Left lung (tissue), 10 donors: ENCODE measurements around the gene KCTD20. TPM values are rescaled to one million over a fixed set of nuclear protein-coding genes. Genes with fewer than 3 reads are reported as not detected.

Source experiments
- ATAC-seq: fragments of 200-7000 bp; cut with Tn5 transposase; one replicate; pipeline ENCODE4 v1.9.1; 2020; ENCODE audit warnings: moderate library complexity
- DNase-seq, 4 donors: peaks; one replicate each; pipeline ENCODE4 v3.0.0-alpha.2; 2013 to 2020
- H3K27ac ChIP-seq, 2 donors: fragments of 200-600 bp; sonication (generic) in 1 of 2; one replicate each; pipeline versions ENCODE4 v1.5.0 to v1.8.0; 2020 to 2021
- H3K27me3 ChIP-seq, 2 donors: fragments of 200-600 bp; sonication (generic) in 1 of 2; one replicate each; pipeline versions ENCODE4 v1.5.0 to v1.8.0; 2020 to 2021
- H3K36me3 ChIP-seq, 2 donors: fragments of 200-600 bp; sonication (generic) in 1 of 2; one replicate each; pipeline versions ENCODE4 v1.5.0 to v1.8.0; 2020 to 2021
- H3K4me1 ChIP-seq, 2 donors: fragments of 200-600 bp; one replicate each; pipeline ENCODE4 v1.8.0; 2021
- H3K4me3 ChIP-seq, 2 donors: fragments of 200-600 bp; sonication (generic) in 1 of 2; one replicate each; pipeline versions ENCODE4 v1.5.0 to v1.8.0; 2020 to 2021; ENCODE audit warnings: mild to moderate bottlenecking in 1 of 2
- H3K9me3 ChIP-seq, 2 donors: fragments of 200-600 bp; sonication (generic) in 1 of 2; one replicate each; pipeline versions ENCODE4 v1.5.0 to v1.8.0; 2020 to 2021
- CTCF ChIP-seq, 2 donors: fragments of 200-600 bp; sonication (generic) in 1 of 2; IDR thresholded peaks; one replicate each; pipeline versions ENCODE4 v1.5.0 to v1.8.0; 2021; ENCODE audit warnings: antibody characterized with exemption in 2 of 2
- intact Hi-C, 2 donors: fragments of 100-400 bp; cut with DNase I; formaldehyde crosslinking; loops; one replicate each; pipeline versions ENCODE4 v1.11.2 to v1.14.2; 2022
- polyA plus RNA-seq, 6 donors: library from polyadenylated mRNA; unstranded; fragments of 120-200 nt; gene quantifications; one replicate each; pipeline ENCODE4 v1.2.1, GENCODE V29; 2013; ENCODE audit not compliant: insufficient read length in 6 of 6
- total RNA-seq, 2 donors: library from RNA; stranded (reverse); fragmentation: NEBNext Ultra II Directional; extraction: Animal tissue kit (Norgen Biotek cat#: 25700); gene quantifications; one replicate each; pipeline ENCODE4 v1.2.1, GENCODE V29; 2021
- donor health status: DM: no; HTN: yes; CAD: no.
- donor health status: DM: no; HTN: no; CAD: no.

Gene KCTD20
- total and polyA plus RNA-seq, 8 donors = 47.4 to 54.7 (median 53.0) TPM

- Histone ChIP-seq H3K27ac (no peak overlapping the region), H3K27me3 (no peaks in the 10 kb centered on the region), H3K9me3 (no peaks in the 10 kb centered on the region), H3K4me1 (peaks cover 0 to 29% of the 10 kb centered on the region in 2 donors), H3K36me3 (peaks cover 0 to 68% of the 10 kb centered on the region in 2 donors), H3K4me3 (no peak overlapping the region)
- no peak for DNase-seq
- no peak for ATAC-seq
- no peak for TF ChIP-seq CTCF (IDR thresholded peaks at IDR 0.05)
- intact Hi-C loops = no loop called here
Observed at GRCh38 chr6:36492092-36492491, 49.3 kb downstream of the KCTD20 start.

DNA sequence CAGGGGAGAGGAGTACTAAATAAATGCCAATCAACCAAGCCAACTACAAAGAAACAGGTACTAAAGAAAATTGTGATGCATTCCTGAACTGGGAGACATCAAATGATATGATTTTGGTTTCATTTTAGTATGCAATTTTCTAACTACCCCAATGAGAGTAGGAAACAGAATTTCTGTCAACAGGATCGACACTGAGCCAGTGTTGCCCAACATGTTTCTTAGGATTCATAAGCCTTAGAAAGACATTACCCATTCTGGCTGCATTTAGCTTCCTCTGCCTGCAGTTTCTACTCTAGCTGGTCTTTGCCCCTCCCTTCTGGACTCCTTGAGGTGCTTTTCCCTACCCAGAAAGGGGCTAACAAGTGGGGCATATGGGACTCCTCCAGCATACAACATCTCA lies 49.8 kb downstream of the KCTD20 start:
- H3K4me1 ChIP-seq = peaks cover 0 to 29% of the 10 kb centered on the region in 2 donors
- peak overlapping the region in 1 of 2 donors; percentile 68 for H3K27ac ChIP-seq
- intact Hi-C loops = no loop called here
- no peaks in the 10 kb centered on the region for H3K9me3 ChIP-seq
- no peaks in the 10 kb centered on the region for H3K27me3 ChIP-seq
- H3K4me3 ChIP-seq = no peak overlapping the region
- TF ChIP-seq CTCF (IDR thresholded peaks at IDR 0.05) = no peak
- peaks cover 0 to 68% of the 10 kb centered on the region in 2 donors for H3K36me3 ChIP-seq
- ATAC-seq (peak; percentile 36), DNase-seq (no peak)

DNA sequence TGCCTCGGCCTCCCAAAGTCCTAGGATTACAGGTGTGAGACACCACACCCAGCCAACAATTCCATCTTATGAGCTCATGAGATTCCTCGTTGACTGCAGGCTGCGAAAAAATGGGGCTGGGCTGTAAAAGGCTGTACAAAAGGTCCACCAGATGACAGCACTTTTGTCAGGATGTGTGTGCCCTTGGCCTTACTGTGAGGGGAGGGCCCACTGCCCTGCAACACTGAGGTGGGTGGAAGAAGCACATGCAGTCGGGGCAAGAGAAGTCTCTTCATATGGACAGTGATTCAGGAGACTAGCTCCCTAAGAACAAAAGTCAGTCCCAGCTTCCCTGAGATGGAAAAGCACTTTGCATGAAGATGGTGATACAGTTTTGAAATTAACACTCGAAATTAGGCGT lies 50.5 kb downstream of the KCTD20 start:
- H3K36me3 ChIP-seq = peaks cover 0 to 70% of the 10 kb centered on the region in 2 donors
- no peaks in the 10 kb centered on the region for H3K27me3 ChIP-seq
- no peak for DNase-seq
- ATAC-seq = no peak
- no peaks in the 10 kb centered on the region for H3K9me3 ChIP-seq
- no peak overlapping the region for H3K4me3 ChIP-seq
- peaks cover 0 to 29% of the 10 kb centered on the region in 2 donors for H3K4me1 ChIP-seq
- intact Hi-C loops = no loop called here
- peak overlapping the region in 1 of 2 donors; percentile 68 for H3K27ac ChIP-seq
- TF ChIP-seq CTCF (IDR thresholded peaks at IDR 0.05) = no peak

- intact Hi-C loops = no loop called here
- Histone ChIP-seq H3K27ac (peak overlapping the region in 1 of 2 donors; percentile 68), H3K27me3 (no peaks in the 10 kb centered on the region), H3K4me3 (no peak overlapping the region), H3K4me1 (peaks cover 0 to 29% of the 10 kb centered on the region in 2 donors), H3K9me3 (no peaks in the 10 kb centered on the region), H3K36me3 (peaks cover 0 to 71% of the 10 kb centered on the region in 2 donors)
- DNase-seq (peak in 1 of 4 donors; percentile 11), ATAC-seq (peak; percentile 51)
- no peak for TF ChIP-seq CTCF (IDR thresholded peaks at IDR 0.05)
Observed at GRCh38 chr6:36493859-36494258, 51.1 kb downstream of the KCTD20 start.

GRCh38 chr6:36495086-36495485 lies 52.3 kb downstream of the KCTD20 start:
- ATAC-seq (no peak), DNase-seq (no peak)
- H3K36me3 ChIP-seq = peaks cover 0 to 74% of the 10 kb centered on the region in 2 donors
- no peak overlapping the region for H3K4me3 ChIP-seq
- no peaks in the 10 kb centered on the region for H3K27me3 ChIP-seq
- intact Hi-C loops = no loop called here
- peaks cover 0 to 29% of the 10 kb centered on the region in 2 donors for H3K4me1 ChIP-seq
- TF ChIP-seq CTCF (IDR thresholded peaks at IDR 0.05) = no peak
- peak overlapping the region in 1 of 2 donors; percentile 68 for H3K27ac ChIP-seq
- H3K9me3 ChIP-seq = no peaks in the 10 kb centered on the region
